ENCODE measurements around the gene KCNV2. TPM values are rescaled to one million over a fixed set of nuclear protein-coding genes. Genes with fewer than 3 reads are reported as not detected.

Gene KCNV2
- total RNA-seq, 3 donors from 2014 or later (not counting 1 experiment from before 2014, with no cell fraction given): not detected

DNA sequence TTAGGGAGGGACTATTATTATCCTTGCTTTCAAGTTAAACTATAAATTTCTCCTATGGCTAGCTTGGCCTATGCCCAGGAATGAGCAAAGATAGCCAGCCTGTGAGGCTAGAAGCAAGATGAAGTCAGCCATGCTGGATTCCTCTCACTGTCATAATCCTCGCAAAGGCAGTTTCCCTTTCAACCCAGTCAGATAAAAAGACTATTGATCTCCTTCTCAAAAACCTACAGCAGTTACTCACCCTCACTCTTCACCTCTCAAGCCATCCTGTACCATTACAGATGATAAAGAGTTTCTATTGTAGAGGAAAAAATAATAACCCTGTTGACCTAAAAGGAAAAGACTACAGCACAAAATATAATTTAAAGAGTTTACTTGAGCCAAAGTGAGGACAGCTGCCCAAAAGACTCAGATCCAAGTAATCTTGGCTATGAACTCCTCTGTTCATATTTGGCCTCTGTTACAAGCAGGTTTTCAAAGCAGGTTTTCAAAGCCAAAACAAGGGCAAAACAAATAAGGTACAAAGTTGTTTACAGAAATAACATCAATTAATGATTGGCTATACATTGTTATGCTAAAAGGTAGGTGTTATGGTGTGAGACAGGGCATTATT is 41.7 kb downstream of the KCNV2 start:
- Histone ChIP-seq H3K36me3 (ENCODE audit: control insufficient read depth, insufficient read depth, low read length) (no peaks in the 10 kb centered on the region), H3K4me3 (ENCODE audit: low read length) (no peak overlapping the region), H3K27ac (ENCODE audit: low read length) (no peak overlapping the region), H3K9me3 (ENCODE audit: control insufficient read depth, insufficient read depth, low read length) (no peaks in the 10 kb centered on the region), H3K4me1 (ENCODE audit: control insufficient read depth, insufficient read depth, low read length) (peaks cover 3% of the 10 kb centered on the region), H3K27me3 (ENCODE audit: control insufficient read depth, insufficient read depth, low read length) (no peaks in the 10 kb centered on the region)
- Mint-ChIP-seq H3K27me3 (ENCODE audit: low read depth in 2 of 2) (no peaks in the 10 kb centered on the region), H3K9me3 (no peaks in the 10 kb centered on the region), H3K36me3 (no peaks in the 10 kb centered on the region), H3K4me3 (no peak overlapping the region), H3K27ac (no peak overlapping the region), H3K4me1 (peaks cover 9% of the 10 kb centered on the region in 2 donors)
- DNase-seq: no peak
- intact Hi-C loops (cut with micrococcal nuclease): no loop called here
- no peak for ATAC-seq
- WGBS (ENCODE audit: insufficient coverage): 50% methylated on average over 1 of the region's 1 CpG
- TF ChIP-seq, protein P1, sequence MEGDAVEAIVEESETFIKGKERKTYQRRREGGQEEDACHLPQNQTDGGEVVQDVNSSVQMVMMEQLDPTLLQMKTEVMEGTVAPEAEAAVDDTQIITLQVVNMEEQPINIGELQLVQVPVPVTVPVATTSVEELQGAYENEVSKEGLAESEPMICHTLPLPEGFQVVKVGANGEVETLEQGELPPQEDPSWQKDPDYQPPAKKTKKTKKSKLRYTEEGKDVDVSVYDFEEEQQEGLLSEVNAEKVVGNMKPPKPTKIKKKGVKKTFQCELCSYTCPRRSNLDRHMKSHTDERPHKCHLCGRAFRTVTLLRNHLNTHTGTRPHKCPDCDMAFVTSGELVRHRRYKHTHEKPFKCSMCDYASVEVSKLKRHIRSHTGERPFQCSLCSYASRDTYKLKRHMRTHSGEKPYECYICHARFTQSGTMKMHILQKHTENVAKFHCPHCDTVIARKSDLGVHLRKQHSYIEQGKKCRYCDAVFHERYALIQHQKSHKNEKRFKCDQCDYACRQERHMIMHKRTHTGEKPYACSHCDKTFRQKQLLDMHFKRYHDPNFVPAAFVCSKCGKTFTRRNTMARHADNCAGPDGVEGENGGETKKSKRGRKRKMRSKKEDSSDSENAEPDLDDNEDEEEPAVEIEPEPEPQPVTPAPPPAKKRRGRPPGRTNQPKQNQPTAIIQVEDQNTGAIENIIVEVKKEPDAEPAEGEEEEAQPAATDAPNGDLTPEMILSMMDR (IDR thresholded peaks at IDR 0.05): no peak

DNA sequence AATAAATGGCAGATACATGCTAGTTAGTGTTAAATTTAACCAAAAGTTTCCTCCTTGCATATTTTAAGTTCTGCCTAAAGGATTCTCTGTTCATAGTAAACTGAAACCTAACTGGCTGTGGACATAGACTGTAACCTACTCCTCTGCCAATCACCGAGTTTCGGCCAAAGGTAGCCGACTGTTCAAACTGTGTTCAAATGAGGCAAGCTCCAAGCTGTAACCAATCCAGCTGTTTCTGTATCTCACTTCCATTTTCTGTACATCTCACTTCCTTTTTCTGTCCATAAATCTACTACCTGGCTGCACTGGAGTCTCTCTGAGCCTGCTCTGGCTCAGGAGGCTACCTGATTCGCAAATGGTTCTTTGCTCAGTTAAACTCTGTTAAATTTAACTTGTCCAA is 44.1 kb downstream of the KCNV2 start:
- ATAC-seq (no peak), DNase-seq (no peak)
- no peaks in the 10 kb centered on the region for H3K27me3 ChIP-seq (ENCODE audit: control insufficient read depth, insufficient read depth, low read length)
- intact Hi-C loops (cut with micrococcal nuclease): no loop called here
- no peaks in the 10 kb centered on the region for H3K36me3 Mint-ChIP-seq
- no peak overlapping the region for H3K27ac ChIP-seq (ENCODE audit: low read length)
- peaks cover 23 to 26% of the 10 kb centered on the region in 2 donors for H3K4me1 Mint-ChIP-seq
- H3K9me3 Mint-ChIP-seq: no peaks in the 10 kb centered on the region
- H3K27me3 Mint-ChIP-seq (ENCODE audit: low read depth in 2 of 2): no peaks in the 10 kb centered on the region
- H3K4me3 ChIP-seq (ENCODE audit: low read length): no peak overlapping the region
- H3K9me3 ChIP-seq (ENCODE audit: control insufficient read depth, insufficient read depth, low read length): no peaks in the 10 kb centered on the region
- peaks cover 18% of the 10 kb centered on the region for H3K4me1 ChIP-seq (ENCODE audit: control insufficient read depth, insufficient read depth, low read length)
- no peaks in the 10 kb centered on the region for H3K36me3 ChIP-seq (ENCODE audit: control insufficient read depth, insufficient read depth, low read length)
- TF ChIP-seq, protein P1 (IDR thresholded peaks at IDR 0.05): no peak
- no peak overlapping the region for H3K4me3 Mint-ChIP-seq
- 87% methylated on average over 4 of the region's 4 CpGs for WGBS (ENCODE audit: insufficient coverage)
- no peak overlapping the region for H3K27ac Mint-ChIP-seq

DNA sequence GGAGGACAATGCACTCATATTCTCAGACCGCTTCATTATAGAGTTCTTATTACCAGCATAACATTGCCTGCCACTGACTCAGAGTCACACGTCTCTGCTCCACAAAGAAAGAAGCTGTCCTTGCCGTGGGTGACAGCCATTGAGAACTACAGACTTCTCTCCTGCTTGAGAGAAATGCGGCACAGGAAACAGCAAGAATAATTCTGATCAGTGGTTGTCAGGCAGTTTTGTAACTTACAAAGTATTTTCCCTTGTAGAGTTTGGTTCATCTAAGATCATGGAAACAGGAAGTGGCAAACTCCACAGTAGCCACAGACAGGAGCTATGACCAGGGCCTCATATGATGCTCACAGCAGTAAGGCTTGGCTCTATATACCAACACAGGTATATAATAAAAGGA is 47.0 kb downstream of the KCNV2 start:
- H3K4me3 ChIP-seq (ENCODE audit: low read length): no peak overlapping the region
- H3K27ac Mint-ChIP-seq: peak overlapping the region; percentile 77 to 84
- peaks cover 23 to 26% of the 10 kb centered on the region in 2 donors for H3K4me1 Mint-ChIP-seq
- ATAC-seq (peak; percentile 63 to 81 (median 78)), DNase-seq (peak in 1 of 2 donors; percentile 20)
- no peaks in the 10 kb centered on the region for H3K9me3 ChIP-seq (ENCODE audit: control insufficient read depth, insufficient read depth, low read length)
- 33% methylated on average over 4 of the region's 4 CpGs for WGBS (ENCODE audit: insufficient coverage)
- peaks cover 18% of the 10 kb centered on the region for H3K4me1 ChIP-seq (ENCODE audit: control insufficient read depth, insufficient read depth, low read length)
- H3K36me3 ChIP-seq (ENCODE audit: control insufficient read depth, insufficient read depth, low read length): no peaks in the 10 kb centered on the region
- no peaks in the 10 kb centered on the region for H3K27me3 ChIP-seq (ENCODE audit: control insufficient read depth, insufficient read depth, low read length)
- H3K27ac ChIP-seq (ENCODE audit: low read length): peak overlapping the region; percentile 4
- TF ChIP-seq, protein P1 (IDR thresholded peaks at IDR 0.05): no peak
- no peaks in the 10 kb centered on the region for H3K9me3 Mint-ChIP-seq
- intact Hi-C loops (cut with micrococcal nuclease): no loop called here
- H3K27me3 Mint-ChIP-seq (ENCODE audit: low read depth in 2 of 2): no peaks in the 10 kb centered on the region
- no peaks in the 10 kb centered on the region for H3K36me3 Mint-ChIP-seq
- peak overlapping the region; percentile 54 for H3K4me3 Mint-ChIP-seq

Data from natural killer cell (primary cell).